Spleen (tissue), 7 donors: ENCODE measurements around the gene EDIL3.

Experiments used
- CTCF ChIP-seq, 11 experiments: fragments of 200-600 bp in 7 of 11; fragments of 450-650 bp in 4 of 11; sonication (generic) in 4 of 11; IDR thresholded peaks in 8 of 11; conservative IDR thresholded peaks in 3 of 11; 1 replicate in 7 of 11; 2 replicates in 4 of 11; pipeline versions ENCODE4 v1.4.0 to v1.8.0; 2016 to 2021; ENCODE audit warnings: antibody characterized with exemption in 11 of 11, inconsistent platforms in 4 of 11, mild to moderate bottlenecking in 1 of 11
- POLR2AphosphoS5 ChIP-seq, 3 donors: sonication (generic); formaldehyde crosslinking; IDR thresholded peaks; one replicate each; pipeline ENCODE4 v1.5.1; 2017; ENCODE audit warnings: antibody characterized with exemption in 3 of 3
- donor health status: DM: no; HTN: no; CAD: no; lungs with moderate emphysema.
- donor health status: DM: no; HTN: no; CAD: no.
- donor health status: DM: no; HTN: no; CAD: no.

- TF ChIP-seq CTCF (IDR thresholded peaks at IDR 0.05 in 8 of 11, conservative IDR thresholded peaks at IDR 0.05 in 3 of 11) (no peak), POLR2AphosphoS5 (IDR thresholded peaks at IDR 0.05) (no peak)
Measured at GRCh38 chr5:84304599-84304998, 80.1 kb downstream of the EDIL3 start.
